Epithelial cell of prostate (primary cell): ENCODE data around the gene ICE1.

ENCODE experiments used
- DNase-seq: peaks from one replicate; pipeline ENCODE4 v3.0.0-alpha.2; 2011; ENCODE audit warnings: low read depth, low spot score
- H3K27ac ChIP-seq: fragments of 450-650 bp; 2 replicates; pipeline ENCODE4 v1.5.1; 2017; ENCODE audit warnings: mild to moderate bottlenecking

The ICE1 gene

GRCh38 chr5:5522336-5522735 lies 99.9 kb downstream of the ICE1 start:
- H3K27ac ChIP-seq = no peak overlapping the region
- DNase-seq = no peak

GRCh38 chr5:5523066-5523505 lies 100.6 kb downstream of the ICE1 start:
- no peak for DNase-seq
- H3K27ac ChIP-seq = no peak overlapping the region

- no peak for DNase-seq
- no peak overlapping the region for H3K27ac ChIP-seq
These were observed 101.8 kb downstream of the ICE1 start for GRCh38 chr5:5524327-5524726.

- no peak for DNase-seq
These were observed 108.9 kb downstream of the ICE1 start for GRCh38 chr5:5531371-5531770.

GRCh38 chr5:5532306-5533076 lies 110.0 kb downstream of the ICE1 start:
- no peak overlapping the region for H3K27ac ChIP-seq
- DNase-seq = no peak

More at GRCh38 chr5:5531371-5531770, 108.9 kb downstream of the ICE1 start:
- H3K27ac ChIP-seq = no peak overlapping the region

GRCh38 chr5:5533927-5534326 lies 111.5 kb downstream of the ICE1 start:
- no peak overlapping the region for H3K27ac ChIP-seq
- no peak for DNase-seq

- no peak overlapping the region for H3K27ac ChIP-seq
- DNase-seq = no peak
These were observed 111.9 kb downstream of the ICE1 start for GRCh38 chr5:5534333-5534732.

GRCh38 chr5:5536871-5537270 lies 114.4 kb downstream of the ICE1 start:
- DNase-seq = no peak
- H3K27ac ChIP-seq = no peak overlapping the region

- H3K27ac ChIP-seq = no peak overlapping the region
- no peak for DNase-seq
These were observed 114.9 kb downstream of the ICE1 start for GRCh38 chr5:5537426-5537825.

GRCh38 chr5:5539590-5539989 lies 117.1 kb downstream of the ICE1 start:
- H3K27ac ChIP-seq = no peak overlapping the region
- DNase-seq = no peak
